A549 (cell line): ENCODE results near the gene HDAC10.

Source experiments
- CBX8 ChIP-seq: fragments of 200-600 bp; sonication (generic); IDR thresholded peaks from 2 replicates; pipeline ENCODE4 v1.6.1; 2016
- CEBPB ChIP-seq, 2 experiments: fragments of >200 bp in 1 of 2; sonication (Bioruptor Twin) in 1 of 2; formaldehyde crosslinking in 1 of 2; IDR thresholded peaks; 2 replicates each; pipeline ENCODE4 v1.6.1; 2012 to 2016
- CHD2 ChIP-seq: fragments of 150-350 bp; IDR thresholded peaks from 2 replicates; pipeline ENCODE4 v1.6.1; 2014; ENCODE audit warnings: low read length; ENCODE audit not compliant: partially characterized antibody
- EHMT2 ChIP-seq: fragments of 200-600 bp; sonication (generic); IDR thresholded peaks from 2 replicates; pipeline ENCODE4 v1.6.1; 2016; ENCODE audit warnings: antibody characterized with exemption, low read depth, mild to moderate bottlenecking, moderate library complexity
- HDAC2 ChIP-seq: fragments of 200-600 bp; sonication (generic); IDR thresholded peaks from 2 replicates; pipeline ENCODE4 v1.6.1; 2016
- JUN ChIP-seq, 2 experiments: fragments of >200 bp; sonication (Bioruptor Twin); formaldehyde crosslinking; IDR thresholded peaks; 2 replicates in 1 of 2; 3 replicates in 1 of 2; pipeline ENCODE4 v1.6.1; 2016 to 2017
- NR3C1 ChIP-seq: fragments of >200 bp; sonication (Bioruptor Twin); formaldehyde crosslinking; IDR thresholded peaks from 3 replicates; pipeline ENCODE4 v1.6.1; 2017
- PHF8 ChIP-seq: fragments of 200-600 bp; sonication (generic); IDR thresholded peaks from 2 replicates; pipeline ENCODE4 v1.6.1; 2016; ENCODE audit warnings: low read depth, mild to moderate bottlenecking, antibody characterized with exemption, moderate library complexity, borderline replicate concordance
- RAD21 ChIP-seq, 2 experiments: fragments of >200 bp in 1 of 2; sonication (Bioruptor Twin) in 1 of 2; formaldehyde crosslinking in 1 of 2; IDR thresholded peaks in 1 of 2; conservative IDR thresholded peaks in 1 of 2; 2 replicates in 1 of 2; 3 replicates in 1 of 2; pipeline ENCODE4 v1.6.1; 2012 to 2018; ENCODE audit warnings: inconsistent platforms in 1 of 2
- TF ChIP-seq, protein P1 (sequence below): IDR thresholded peaks from 2 replicates; pipeline ENCODE4 v1.6.1; 2012
- TF ChIP-seq, protein P2 (sequence below): fragments of >200 bp; sonication (Bioruptor Twin); formaldehyde crosslinking; IDR thresholded peaks from 3 replicates; pipeline ENCODE4 v1.5.1; 2016
- TF ChIP-seq, protein P3 (sequence below): fragments of 200-600 bp; sonication (generic); IDR thresholded peaks from 2 replicates; pipeline ENCODE4 v1.6.1; 2016; ENCODE audit warnings: antibody characterized with exemption, mild to moderate bottlenecking, moderate library complexity
- TF ChIP-seq, protein P4 (sequence below): fragments of 150-350 bp; IDR thresholded peaks from 2 replicates; pipeline ENCODE4 v1.6.1; 2014; ENCODE audit warnings: low read depth, mild to moderate bottlenecking, low read length

DNA sequence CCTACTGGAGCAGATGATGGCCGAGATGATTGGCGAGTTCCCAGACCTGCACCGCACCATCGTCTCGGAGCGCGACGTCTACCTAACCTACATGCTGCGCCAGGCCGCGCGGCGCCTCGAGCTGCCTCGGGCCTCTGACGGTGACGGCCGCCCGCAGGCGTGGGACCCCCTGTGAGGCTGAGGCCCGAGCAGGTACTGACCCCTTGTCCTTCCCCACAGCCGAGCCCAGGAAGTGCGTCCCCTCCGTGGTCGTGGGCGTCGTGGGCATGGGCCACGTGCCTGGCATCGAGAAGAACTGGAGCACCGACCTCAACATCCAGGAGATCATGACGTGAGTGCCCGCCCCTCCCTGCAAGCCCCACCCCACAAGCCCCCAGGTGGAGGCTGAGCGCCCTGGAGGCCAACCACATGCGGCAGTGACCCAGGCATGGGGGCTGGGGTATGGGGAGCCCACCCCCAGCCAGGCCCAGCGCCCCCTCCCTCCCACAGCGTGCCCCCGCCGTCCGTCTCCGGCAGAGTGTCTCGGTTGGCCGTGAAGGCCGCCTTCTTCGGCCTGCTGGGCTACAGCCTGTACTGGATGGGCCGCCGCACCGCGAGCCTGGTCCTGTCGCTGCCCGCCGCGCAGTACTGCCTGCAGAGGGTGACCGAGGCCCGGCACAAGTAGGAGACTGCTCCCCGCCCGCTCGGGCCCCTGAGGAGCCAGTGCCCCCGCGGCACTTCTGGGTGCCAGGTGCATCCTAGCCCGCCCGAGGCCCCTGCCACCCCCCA is 53.0 kb downstream of the HDAC10 start:
- TF ChIP-seq JUN (IDR thresholded peaks at IDR 0.05) (no peak), CEBPB (IDR thresholded peaks at IDR 0.05) (no peak), PHF8 (no peak), RAD21 (conservative IDR thresholded peaks at IDR 0.05 in 1 of 2, IDR thresholded peaks at IDR 0.05 in 1 of 2) (no peak), EHMT2 (no peak), CHD2 (no peak), NR3C1 (no peak), HDAC2 (no peak), CBX8 (no peak)
- TF ChIP-seq, protein P1, sequence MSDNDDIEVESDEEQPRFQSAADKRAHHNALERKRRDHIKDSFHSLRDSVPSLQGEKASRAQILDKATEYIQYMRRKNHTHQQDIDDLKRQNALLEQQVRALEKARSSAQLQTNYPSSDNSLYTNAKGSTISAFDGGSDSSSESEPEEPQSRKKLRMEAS: no peak
- TF ChIP-seq, protein P2, sequence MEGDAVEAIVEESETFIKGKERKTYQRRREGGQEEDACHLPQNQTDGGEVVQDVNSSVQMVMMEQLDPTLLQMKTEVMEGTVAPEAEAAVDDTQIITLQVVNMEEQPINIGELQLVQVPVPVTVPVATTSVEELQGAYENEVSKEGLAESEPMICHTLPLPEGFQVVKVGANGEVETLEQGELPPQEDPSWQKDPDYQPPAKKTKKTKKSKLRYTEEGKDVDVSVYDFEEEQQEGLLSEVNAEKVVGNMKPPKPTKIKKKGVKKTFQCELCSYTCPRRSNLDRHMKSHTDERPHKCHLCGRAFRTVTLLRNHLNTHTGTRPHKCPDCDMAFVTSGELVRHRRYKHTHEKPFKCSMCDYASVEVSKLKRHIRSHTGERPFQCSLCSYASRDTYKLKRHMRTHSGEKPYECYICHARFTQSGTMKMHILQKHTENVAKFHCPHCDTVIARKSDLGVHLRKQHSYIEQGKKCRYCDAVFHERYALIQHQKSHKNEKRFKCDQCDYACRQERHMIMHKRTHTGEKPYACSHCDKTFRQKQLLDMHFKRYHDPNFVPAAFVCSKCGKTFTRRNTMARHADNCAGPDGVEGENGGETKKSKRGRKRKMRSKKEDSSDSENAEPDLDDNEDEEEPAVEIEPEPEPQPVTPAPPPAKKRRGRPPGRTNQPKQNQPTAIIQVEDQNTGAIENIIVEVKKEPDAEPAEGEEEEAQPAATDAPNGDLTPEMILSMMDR: no peak
- TF ChIP-seq, protein P3, sequence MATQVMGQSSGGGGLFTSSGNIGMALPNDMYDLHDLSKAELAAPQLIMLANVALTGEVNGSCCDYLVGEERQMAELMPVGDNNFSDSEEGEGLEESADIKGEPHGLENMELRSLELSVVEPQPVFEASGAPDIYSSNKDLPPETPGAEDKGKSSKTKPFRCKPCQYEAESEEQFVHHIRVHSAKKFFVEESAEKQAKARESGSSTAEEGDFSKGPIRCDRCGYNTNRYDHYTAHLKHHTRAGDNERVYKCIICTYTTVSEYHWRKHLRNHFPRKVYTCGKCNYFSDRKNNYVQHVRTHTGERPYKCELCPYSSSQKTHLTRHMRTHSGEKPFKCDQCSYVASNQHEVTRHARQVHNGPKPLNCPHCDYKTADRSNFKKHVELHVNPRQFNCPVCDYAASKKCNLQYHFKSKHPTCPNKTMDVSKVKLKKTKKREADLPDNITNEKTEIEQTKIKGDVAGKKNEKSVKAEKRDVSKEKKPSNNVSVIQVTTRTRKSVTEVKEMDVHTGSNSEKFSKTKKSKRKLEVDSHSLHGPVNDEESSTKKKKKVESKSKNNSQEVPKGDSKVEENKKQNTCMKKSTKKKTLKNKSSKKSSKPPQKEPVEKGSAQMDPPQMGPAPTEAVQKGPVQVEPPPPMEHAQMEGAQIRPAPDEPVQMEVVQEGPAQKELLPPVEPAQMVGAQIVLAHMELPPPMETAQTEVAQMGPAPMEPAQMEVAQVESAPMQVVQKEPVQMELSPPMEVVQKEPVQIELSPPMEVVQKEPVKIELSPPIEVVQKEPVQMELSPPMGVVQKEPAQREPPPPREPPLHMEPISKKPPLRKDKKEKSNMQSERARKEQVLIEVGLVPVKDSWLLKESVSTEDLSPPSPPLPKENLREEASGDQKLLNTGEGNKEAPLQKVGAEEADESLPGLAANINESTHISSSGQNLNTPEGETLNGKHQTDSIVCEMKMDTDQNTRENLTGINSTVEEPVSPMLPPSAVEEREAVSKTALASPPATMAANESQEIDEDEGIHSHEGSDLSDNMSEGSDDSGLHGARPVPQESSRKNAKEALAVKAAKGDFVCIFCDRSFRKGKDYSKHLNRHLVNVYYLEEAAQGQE: no peak
- TF ChIP-seq, protein P4, sequence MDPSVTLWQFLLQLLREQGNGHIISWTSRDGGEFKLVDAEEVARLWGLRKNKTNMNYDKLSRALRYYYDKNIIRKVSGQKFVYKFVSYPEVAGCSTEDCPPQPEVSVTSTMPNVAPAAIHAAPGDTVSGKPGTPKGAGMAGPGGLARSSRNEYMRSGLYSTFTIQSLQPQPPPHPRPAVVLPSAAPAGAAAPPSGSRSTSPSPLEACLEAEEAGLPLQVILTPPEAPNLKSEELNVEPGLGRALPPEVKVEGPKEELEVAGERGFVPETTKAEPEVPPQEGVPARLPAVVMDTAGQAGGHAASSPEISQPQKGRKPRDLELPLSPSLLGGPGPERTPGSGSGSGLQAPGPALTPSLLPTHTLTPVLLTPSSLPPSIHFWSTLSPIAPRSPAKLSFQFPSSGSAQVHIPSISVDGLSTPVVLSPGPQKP: no peak
